GM19239 (cell line): ENCODE results near the gene LEMD2.
A peak's percentile ranks its signal among the peaks of the same experiment; 100 is the strongest.

Experiments
- DNase-seq: peaks from one replicate; pipeline ENCODE4 v3.0.0; 2011; ENCODE audit warnings: low spot score; ENCODE audit not compliant: insufficient read length
- FAIRE-seq: peaks from 2 replicates; lab custom pipeline; 2011; peaks lifted over from hg19 to GRCh38; lab: Jason Lieb, UNC

Gene LEMD2

GRCh38 chr6:33799454-33800113, 10.7 kb upstream of the LEMD2 start:
- FAIRE-seq, result no peak

DNA sequence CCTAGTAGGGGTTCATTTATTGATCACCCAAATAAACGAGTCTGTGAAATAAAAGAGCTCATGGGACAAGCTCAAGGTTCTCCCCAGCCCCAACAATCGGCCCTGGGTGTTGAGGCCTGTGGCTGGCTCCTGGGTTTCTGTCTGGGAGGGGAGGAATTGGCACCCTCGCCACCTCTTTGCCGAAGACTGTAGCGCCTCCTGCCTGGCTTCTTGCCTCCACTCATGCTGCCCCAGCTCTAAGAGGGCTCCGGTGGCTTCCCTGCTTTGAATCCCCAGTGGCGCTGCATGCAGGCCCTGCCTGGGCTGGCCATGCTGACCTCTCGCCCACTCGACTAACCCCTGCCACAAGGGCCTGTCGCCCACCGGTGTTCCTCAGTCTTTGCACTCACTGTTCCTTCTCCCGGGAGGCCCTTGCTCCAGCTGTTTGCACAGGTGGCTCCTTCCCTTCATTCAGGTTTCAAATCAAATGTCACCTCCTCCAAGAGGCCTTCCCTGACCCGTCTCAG, 9.5 kb upstream of the LEMD2 start:
- DNase-seq (no peak), FAIRE-seq (no peak)

More at GRCh38 chr6:33799454-33800113, 10.7 kb upstream of the LEMD2 start:
- no peak for DNase-seq

DNA sequence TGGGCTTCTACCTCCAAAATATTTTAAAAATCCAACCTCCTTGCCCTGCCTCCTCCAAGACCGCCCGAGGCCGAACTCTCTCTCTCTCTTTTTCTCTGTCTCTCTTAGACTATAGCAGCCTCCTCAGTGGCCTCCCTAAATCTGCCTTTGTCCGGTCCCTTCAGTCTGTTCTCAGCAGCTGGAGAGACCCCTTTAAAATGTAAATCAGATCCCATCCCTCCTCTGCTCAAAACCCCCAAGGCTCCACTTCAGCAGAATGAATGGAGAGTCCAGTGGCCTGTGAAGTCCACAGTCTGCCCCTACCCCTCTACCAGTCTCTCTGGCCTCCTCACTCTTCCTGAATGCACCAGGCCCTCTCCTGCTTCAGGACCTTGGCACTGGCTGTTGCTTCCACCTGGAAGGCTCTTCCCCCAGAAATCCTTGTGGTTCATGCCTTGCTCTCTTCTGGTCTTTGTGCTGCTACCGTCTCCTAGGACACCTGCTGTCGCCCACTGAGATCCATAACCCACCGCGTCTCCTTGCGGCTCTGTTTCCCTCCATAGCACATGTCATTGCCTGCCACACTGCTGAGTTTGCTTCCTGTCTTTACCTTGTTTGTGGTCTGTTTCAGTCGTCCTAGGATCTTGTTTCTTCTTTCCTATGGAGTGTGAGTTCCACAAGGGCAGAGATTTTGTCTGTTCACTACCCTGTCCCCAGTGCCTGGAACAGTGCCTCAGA, 8.9 kb upstream of the LEMD2 start:
- FAIRE-seq (no peak), DNase-seq (no peak)

DNA sequence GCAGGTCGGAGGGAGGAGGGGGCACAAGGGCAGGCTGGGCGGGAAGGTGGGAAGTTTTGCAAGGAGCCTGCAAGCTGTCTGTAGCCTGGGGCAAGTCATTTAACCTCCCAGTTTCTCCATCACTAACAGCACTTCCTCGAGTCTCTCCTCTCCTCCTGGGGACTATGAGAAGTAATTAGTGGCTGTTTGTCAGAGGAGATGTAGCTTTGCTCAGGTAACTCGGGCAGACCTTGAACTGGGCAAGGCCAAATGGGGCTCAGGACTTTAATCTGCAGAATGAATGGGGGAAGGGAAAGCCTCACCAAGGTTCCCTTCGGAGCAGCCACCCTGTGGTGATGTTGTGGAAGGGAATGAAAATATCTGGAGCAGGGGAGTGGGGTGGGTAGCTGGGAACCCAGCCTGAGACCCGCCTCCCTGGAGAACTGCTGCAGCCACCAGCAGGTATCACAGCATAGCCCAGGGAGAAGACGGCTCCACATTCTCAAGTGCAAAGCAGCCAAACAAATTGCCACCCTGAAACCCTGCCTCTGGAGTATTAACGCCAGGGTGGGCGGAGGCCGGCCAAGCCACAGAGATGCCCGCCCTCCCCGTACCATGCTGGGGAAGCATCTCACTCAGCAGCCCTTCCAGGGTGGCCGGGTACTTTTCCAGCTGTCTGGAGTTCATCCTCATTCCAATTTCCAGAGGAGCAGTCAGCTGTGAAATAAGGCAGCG, 6.1 kb upstream of the LEMD2 start:
- DNase-seq, result no peak

GRCh38 chr6:33792981-33793380, 4.1 kb upstream of the LEMD2 start:
- FAIRE-seq (no peak), DNase-seq (no peak)

More for the DNA sequence above, 6.1 kb upstream of the LEMD2 start:
- FAIRE-seq, result no peak

DNA sequence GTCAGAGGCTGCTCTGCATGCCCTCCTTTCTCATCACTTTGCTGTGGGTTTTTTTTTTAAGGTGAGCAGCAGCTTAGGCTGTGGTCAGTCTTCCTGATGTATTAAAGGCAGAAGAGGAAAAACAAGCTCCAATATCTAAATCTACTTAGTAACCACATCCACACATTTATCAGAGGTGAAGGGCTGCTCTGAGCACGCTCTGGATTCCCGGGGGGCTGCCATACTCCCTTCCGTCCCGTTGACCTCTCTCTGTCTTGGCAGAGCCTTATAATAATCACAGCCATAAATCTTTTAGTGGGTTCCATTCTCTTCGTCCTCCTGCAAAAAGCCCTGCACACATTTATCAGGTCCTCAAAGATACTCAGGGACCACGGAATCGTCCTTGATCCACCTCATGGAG, 2.7 kb upstream of the LEMD2 start:
- FAIRE-seq, result no peak
- DNase-seq, result no peak

DNA sequence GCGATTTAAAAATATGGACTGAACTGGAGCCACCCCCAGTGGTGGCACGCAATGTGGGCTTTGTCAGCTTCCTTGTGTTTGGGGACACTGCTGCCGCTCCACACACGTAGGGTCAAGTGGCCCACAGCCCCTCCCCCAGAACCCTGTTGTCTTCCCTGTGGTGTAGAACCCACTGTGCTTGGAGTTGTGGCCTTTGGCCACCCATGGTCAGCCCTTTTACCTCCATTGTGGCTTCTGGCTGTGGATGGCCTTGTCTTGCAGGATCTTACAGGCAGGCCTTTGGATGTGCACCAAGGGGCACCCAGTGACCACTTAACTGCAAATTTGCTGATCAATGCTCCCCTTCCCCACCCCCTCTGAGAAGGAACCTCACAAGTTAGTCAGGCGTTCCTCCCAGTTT, 2.0 kb upstream of the LEMD2 start:
- FAIRE-seq, result no peak
- DNase-seq, result no peak

DNA sequence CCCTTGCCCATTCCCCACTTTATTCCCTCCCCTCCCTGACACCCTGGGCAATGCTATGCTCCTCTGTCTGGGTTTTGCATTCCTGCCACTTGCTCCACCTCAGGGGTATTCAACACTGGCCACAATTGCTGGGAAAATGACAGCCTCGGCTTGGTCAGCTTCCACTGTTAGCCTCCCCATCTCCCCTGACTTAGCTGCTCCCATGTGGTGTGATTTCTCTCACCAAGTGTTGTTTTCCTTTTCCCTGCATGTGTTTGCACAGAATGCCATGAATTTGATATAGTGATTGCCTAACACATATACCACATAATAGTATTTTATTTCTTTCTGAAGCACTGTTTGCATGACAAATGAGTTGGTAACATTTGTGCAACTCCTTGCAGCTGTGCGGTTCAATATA, 1.4 kb upstream of the LEMD2 start:
- FAIRE-seq, result no peak

GRCh38 chr6:33789550-33789895, 593 bp upstream of the LEMD2 start:
- DNase-seq (no peak), FAIRE-seq (no peak)

More for the DNA sequence above, 1.4 kb upstream of the LEMD2 start:
- DNase-seq, result no peak

DNA sequence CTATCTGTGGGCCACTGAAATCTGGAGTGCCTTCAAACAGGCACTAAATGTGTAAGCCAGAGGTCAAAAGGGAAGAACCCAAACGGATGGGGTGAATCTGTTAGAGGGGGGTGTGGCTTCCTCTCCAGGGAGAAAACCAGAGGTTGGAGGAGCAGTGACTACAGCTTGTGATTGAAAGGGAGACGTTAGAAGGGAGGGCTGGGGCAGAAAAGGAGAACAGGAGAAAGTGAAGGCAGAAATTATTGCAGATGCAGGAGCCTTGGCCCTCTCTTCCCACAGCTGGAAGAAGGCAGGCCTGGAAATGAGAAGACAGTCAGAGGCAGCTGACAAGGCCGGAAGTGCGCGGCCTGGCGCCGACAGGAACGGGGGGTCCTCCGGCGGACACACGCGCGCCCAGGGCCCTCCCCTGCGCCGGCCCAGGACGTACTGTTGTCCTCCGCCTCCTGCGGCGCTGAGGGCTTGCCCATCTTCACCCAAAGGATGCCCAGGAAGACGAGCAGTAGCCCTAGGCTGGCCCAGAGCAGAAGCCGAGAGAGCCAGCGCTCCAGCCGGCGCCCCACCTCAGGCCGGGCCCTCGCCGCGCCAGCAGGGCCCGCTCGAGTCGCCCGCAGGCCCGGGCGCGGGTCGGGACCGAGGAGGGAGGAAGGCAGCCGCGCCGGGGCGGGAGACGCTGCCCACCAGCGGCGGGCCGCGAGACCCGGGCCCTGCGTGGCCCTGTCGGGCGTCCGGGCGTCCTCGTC, 806 bp downstream of the LEMD2 start:
- peak; percentile 72 for FAIRE-seq
- peak; percentile 82 for DNase-seq

DNA sequence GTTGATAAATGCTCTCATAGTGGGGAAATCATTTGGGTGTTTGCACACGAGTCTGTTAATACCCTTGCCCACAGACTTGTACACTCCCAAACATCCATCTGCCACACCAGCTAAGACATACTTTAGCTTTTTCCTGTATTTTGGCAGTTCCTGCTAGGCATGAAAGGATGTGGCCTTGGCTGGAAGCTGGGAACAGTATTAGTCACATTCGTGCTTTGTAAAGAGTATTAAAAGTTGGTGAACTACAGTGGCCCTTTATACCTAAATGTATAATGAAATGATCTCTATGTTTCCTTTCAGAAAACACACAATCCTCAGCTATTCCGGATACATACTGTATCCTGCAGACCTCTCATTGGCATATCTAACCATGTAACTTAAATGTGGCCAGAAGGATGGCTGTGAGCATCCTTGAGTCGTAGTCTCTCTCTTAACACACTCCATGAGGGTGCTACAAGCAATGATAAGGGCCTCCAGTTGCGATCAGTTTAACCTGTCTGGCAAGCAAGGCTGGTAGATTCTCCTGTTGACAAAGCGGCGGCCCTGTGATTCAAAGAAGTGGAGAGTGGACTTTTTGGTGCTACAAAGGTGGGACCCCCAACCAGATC, 1.5 kb downstream of the LEMD2 start:
- FAIRE-seq (no peak), DNase-seq (no peak)

- FAIRE-seq (no peak), DNase-seq (no peak)
These were observed 2.2 kb downstream of the LEMD2 start for GRCh38 chr6:33786736-33787135.

GRCh38 chr6:33785778-33786177, 3.2 kb downstream of the LEMD2 start:
- no peak for DNase-seq
- no peak for FAIRE-seq

GRCh38 chr6:33784787-33785186, 4.1 kb downstream of the LEMD2 start:
- FAIRE-seq (no peak), DNase-seq (no peak)

GRCh38 chr6:33783781-33784520, 5.0 kb downstream of the LEMD2 start:
- DNase-seq (no peak), FAIRE-seq (no peak)

DNA sequence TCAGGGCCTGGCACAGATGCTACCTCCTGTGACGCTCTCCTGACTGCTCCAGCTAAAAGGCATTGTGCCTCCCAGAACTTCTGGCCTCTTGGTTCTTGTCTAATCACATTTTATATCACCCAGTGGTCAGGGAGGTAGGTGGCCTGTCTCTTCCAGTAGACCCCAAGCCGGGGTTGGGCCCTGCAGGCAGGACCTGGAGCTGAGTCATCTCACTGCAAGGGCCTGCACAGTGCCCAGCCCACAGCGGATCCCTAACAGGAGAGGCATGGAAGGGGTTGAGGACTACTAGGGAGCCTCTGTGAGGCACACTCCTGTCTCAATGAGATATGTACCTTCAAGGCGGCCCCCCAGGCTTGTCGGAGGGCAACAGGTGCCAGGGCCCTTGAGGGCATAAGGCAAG, 6.4 kb downstream of the LEMD2 start:
- no peak for FAIRE-seq
- no peak for DNase-seq

GRCh38 chr6:33781131-33781975, 7.6 kb downstream of the LEMD2 start:
- DNase-seq (no peak), FAIRE-seq (no peak)

DNA sequence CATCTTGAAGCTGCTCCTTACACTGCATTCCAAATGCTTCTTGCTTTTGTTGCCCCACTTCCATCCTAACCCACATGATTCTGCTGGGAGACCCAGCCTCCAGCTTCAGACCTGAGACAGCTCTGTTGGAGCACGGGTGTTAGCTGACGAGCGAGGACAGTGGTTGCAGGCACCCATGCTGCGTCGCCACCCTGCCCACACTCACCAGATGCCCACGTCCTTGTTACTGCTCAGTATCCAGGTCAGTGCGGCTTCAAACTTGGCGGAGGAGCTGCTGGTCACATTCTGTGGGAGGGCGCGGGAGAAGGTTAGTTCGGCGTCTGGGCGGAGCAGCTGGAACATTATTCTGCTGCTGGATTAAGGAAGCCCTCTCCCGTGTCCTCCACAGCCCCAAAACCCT, 9.0 kb downstream of the LEMD2 start:
- DNase-seq (no peak), FAIRE-seq (no peak)

GRCh38 chr6:33779290-33779689, 9.6 kb downstream of the LEMD2 start:
- FAIRE-seq (no peak), DNase-seq (no peak)
